Dendritic cell treated with granulocyte-macrophage colony-stimulating factor and Interleukin-4, amounts not matched to agents 40 ng/mL and 50 ng/mL, for 4 days (primary cell): ENCODE measurements around the gene TET3.

Experiments
- H3K27ac Mint-ChIP-seq: one replicate; pipeline ENCODE4 v1.8.0; 2022; ENCODE audit warnings: mild to moderate bottlenecking, mixed read lengths
- H3K27me3 Mint-ChIP-seq: one replicate; pipeline ENCODE4 v1.8.0; 2022; ENCODE audit warnings: mild to moderate bottlenecking, mixed read lengths
- H3K36me3 Mint-ChIP-seq: one replicate; pipeline ENCODE4 v1.8.0; 2022; ENCODE audit warnings: low read depth, mixed read lengths
- H3K4me1 Mint-ChIP-seq: one replicate; pipeline ENCODE4 v1.8.0; 2022; ENCODE audit warnings: low read depth, mixed read lengths
- H3K4me3 Mint-ChIP-seq: one replicate; pipeline ENCODE4 v1.8.0; 2022; ENCODE audit warnings: mild to moderate bottlenecking, moderate library complexity, mixed read lengths
- H3K9me3 Mint-ChIP-seq: one replicate; pipeline ENCODE4 v1.8.0; 2022; ENCODE audit warnings: mixed read lengths
- intact Hi-C: fragments of 100-400 bp; cut with micrococcal nuclease; formaldehyde crosslinking; loops from one replicate; pipeline ENCODE4 v1.15.0; 2022

TET3 gene

GRCh38 chr2:74009577-74009976 is 24.9 kb downstream of the TET3 start:
- peaks cover 81% of the 10 kb centered on the region for H3K4me1 Mint-ChIP-seq
- no peak overlapping the region for H3K4me3 Mint-ChIP-seq
- peaks cover 100% of the 10 kb centered on the region for H3K36me3 Mint-ChIP-seq
- H3K9me3 Mint-ChIP-seq, result no peaks in the 10 kb centered on the region
- H3K27me3 Mint-ChIP-seq, result no peaks in the 10 kb centered on the region
- intact Hi-C loops, result no loop called here
- no peak overlapping the region for H3K27ac Mint-ChIP-seq

DNA sequence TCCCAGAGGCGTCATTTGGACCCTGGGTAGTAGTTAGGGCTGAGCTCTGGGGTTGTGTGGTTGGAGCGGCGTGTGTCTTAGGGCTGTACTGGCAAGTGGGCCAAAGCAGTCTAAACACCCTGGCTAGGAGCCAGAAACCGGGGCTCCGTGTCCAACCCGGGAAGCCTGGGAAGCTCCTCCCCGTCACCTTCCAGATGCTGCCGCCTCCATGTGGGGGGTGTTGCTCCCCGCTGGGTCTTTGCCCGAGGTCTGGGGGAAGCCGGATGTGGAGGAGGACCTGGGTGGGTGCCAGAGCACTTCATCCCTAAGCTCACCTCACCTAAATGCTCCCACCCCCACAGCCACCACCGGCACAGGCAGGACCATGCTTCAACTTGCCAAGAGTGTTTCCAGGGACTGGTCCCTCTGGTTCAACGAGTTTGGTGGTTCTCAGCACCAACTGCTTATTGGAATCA is 25.4 kb downstream of the TET3 start:
- H3K4me1 Mint-ChIP-seq, result peaks cover 81% of the 10 kb centered on the region
- H3K27me3 Mint-ChIP-seq, result no peaks in the 10 kb centered on the region
- no peak overlapping the region for H3K4me3 Mint-ChIP-seq
- H3K27ac Mint-ChIP-seq, result no peak overlapping the region
- H3K9me3 Mint-ChIP-seq, result no peaks in the 10 kb centered on the region
- H3K36me3 Mint-ChIP-seq, result peaks cover 99% of the 10 kb centered on the region
- intact Hi-C loops, result no loop called here

GRCh38 chr2:74011246-74011645 is 26.5 kb downstream of the TET3 start:
- no peak overlapping the region for H3K27ac Mint-ChIP-seq
- H3K4me3 Mint-ChIP-seq, result no peak overlapping the region
- no peaks in the 10 kb centered on the region for H3K9me3 Mint-ChIP-seq
- H3K27me3 Mint-ChIP-seq, result no peaks in the 10 kb centered on the region
- intact Hi-C loops, result no loop called here
- H3K36me3 Mint-ChIP-seq, result peaks cover 88% of the 10 kb centered on the region
- peaks cover 70% of the 10 kb centered on the region for H3K4me1 Mint-ChIP-seq

DNA sequence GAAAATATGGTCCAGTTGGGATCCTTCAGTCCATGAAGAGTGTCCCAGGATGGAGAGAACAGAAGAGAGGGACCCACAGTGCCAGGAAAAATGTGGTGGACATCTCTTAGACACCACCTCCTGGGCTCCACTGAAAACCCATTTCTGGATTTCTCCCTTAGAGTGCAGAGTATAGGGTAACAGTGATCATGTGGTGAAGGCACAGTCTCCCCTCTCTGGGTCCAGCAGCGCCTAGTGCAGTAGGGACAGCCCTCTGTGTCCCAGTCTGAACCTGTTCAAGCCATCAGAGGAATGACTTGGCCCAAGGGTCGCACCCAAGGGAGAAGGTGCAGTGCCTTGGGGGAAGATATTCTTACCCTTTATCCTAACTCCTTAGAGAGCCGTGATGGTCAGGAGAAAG is 30.1 kb downstream of the TET3 start:
- no peak overlapping the region for H3K4me3 Mint-ChIP-seq
- H3K27me3 Mint-ChIP-seq, result no peaks in the 10 kb centered on the region
- H3K36me3 Mint-ChIP-seq, result peaks cover 77% of the 10 kb centered on the region
- intact Hi-C loops, result no loop called here
- no peaks in the 10 kb centered on the region for H3K9me3 Mint-ChIP-seq
- no peak overlapping the region for H3K27ac Mint-ChIP-seq
- H3K4me1 Mint-ChIP-seq, result peaks cover 60% of the 10 kb centered on the region

GRCh38 chr2:74017223-74017622 is 32.5 kb downstream of the TET3 start:
- H3K4me1 Mint-ChIP-seq, result peaks cover 72% of the 10 kb centered on the region
- no peaks in the 10 kb centered on the region for H3K27me3 Mint-ChIP-seq
- intact Hi-C loops, result no loop called here
- no peak overlapping the region for H3K27ac Mint-ChIP-seq
- peaks cover 74% of the 10 kb centered on the region for H3K36me3 Mint-ChIP-seq
- H3K4me3 Mint-ChIP-seq, result no peak overlapping the region
- H3K9me3 Mint-ChIP-seq, result no peaks in the 10 kb centered on the region

- H3K4me3 Mint-ChIP-seq, result no peak overlapping the region
- peaks cover 62% of the 10 kb centered on the region for H3K36me3 Mint-ChIP-seq
- H3K4me1 Mint-ChIP-seq, result peaks cover 78% of the 10 kb centered on the region
- intact Hi-C loops, result no loop called here
- H3K27me3 Mint-ChIP-seq, result no peaks in the 10 kb centered on the region
- H3K27ac Mint-ChIP-seq, result peak overlapping the region; percentile 63
- no peaks in the 10 kb centered on the region for H3K9me3 Mint-ChIP-seq
Measured at GRCh38 chr2:74019516-74019915, 34.8 kb downstream of the TET3 start.

DNA sequence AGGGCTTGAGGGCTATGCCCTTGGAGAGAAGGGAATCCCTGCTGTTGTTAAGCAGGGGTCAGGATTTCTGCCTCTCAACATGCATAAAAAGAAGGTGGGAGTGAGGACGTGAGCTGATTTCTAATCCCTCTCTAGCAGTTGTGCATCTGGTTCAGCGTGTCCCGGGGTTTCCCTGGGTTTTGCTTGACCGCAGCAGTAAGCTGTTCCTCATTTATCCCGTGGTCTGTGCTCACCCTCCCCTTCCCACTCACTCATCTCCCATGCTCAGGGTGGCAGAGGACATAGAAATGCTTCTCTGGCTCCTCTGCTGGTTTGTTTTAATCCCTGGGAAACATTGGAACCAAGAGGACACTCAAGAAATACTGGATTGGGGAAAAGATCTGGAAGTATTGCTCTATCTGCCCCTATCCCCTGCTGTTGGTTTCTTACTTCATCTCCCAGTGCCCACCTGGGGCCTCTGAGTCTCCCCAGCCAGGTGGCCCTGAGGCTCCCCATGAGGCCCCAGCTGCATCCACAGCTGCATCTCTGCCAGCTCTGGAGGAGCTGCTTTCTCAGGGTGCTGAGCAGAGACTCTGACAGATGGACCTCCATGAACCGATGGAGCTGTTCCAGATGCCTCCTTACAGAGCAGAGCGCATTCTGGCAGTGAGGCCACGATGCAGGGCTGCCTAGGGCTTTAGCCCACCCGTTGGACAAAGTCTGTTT is 36.1 kb downstream of the TET3 start:
- Mint-ChIP-seq H3K4me1 (peaks cover 82% of the 10 kb centered on the region), H3K36me3 (peaks cover 58% of the 10 kb centered on the region), H3K4me3 (peak overlapping the region; percentile 44), H3K27me3 (no peaks in the 10 kb centered on the region), H3K27ac (peak overlapping the region; percentile 63), H3K9me3 (no peaks in the 10 kb centered on the region)
- intact Hi-C loops, result no loop called here

- Mint-ChIP-seq H3K36me3 (peaks cover 58% of the 10 kb centered on the region), H3K4me3 (peak overlapping the region; percentile 44), H3K27me3 (no peaks in the 10 kb centered on the region), H3K4me1 (peaks cover 86% of the 10 kb centered on the region), H3K9me3 (no peaks in the 10 kb centered on the region), H3K27ac (peak overlapping the region; percentile 63)
- intact Hi-C loops, result no loop called here
Measured at GRCh38 chr2:74021407-74021755, 36.7 kb downstream of the TET3 start.

DNA sequence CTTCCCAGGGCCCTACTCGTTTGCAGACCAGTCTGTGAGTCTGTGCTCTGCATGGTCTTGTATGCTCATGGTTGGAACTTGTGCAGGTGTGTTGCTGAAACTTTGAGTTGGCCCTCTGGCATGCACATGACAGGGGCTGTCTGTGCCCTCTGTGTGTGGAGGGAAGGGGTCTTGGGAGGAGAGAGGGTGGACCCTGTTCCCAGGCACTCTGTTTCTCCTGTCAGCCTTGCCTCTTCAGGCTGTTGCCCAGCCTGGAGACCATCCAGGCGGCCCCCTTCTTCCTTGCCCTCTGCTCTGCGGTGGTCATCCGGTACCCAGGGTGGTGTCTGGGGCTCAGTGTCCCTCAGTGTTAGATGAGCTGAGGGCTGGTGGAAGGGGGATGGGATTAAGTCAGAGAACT is 39.5 kb downstream of the TET3 start:
- peaks cover 39% of the 10 kb centered on the region for H3K36me3 Mint-ChIP-seq
- no peaks in the 10 kb centered on the region for H3K9me3 Mint-ChIP-seq
- intact Hi-C loops, result no loop called here
- H3K4me3 Mint-ChIP-seq, result no peak overlapping the region
- H3K27me3 Mint-ChIP-seq, result no peaks in the 10 kb centered on the region
- H3K4me1 Mint-ChIP-seq, result peaks cover 79% of the 10 kb centered on the region
- H3K27ac Mint-ChIP-seq, result peak overlapping the region; percentile 67

DNA sequence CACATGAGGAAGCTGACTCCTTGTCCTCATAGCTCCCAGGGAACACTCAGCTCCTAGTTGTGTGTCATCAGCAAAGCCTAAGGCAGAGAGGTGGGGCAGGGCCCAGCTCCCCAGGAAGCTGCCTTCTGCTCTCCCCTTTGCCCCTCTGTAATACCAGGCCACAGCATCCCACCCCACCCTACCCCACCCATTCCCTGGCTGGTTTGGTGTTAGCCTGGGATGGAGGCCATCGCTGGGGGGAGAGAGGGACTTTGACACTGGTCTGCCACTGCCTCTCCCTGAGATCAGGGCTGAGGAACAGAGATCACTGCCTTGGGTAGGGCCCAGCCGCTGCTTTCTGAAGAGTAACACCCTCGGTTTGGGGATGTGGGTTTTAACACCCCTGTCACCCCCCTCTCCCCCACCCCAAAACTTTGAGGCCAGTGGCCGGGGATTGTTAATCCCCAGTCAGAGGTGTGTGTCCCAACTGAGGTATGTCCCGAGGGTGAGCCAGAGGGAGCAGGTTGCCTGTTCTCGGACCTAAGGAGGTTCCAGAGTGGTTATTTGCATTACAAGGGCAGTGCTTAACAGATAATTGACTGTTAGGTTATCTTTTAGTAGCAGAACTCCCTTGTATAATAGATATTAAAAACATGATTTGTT is 41.4 kb downstream of the TET3 start:
- peak overlapping the region; percentile 2 for H3K4me3 Mint-ChIP-seq
- intact Hi-C loops, result loop anchor here (2.0 to 5.0 kb wide), 2 partner anchors 41 to 51 kb away; partner anchors contain the start of gene TET3
- peaks cover 76% of the 10 kb centered on the region for H3K4me1 Mint-ChIP-seq
- H3K36me3 Mint-ChIP-seq, result peaks cover 30% of the 10 kb centered on the region
- H3K9me3 Mint-ChIP-seq, result no peaks in the 10 kb centered on the region
- H3K27me3 Mint-ChIP-seq, result no peaks in the 10 kb centered on the region
- H3K27ac Mint-ChIP-seq, result peak overlapping the region; percentile 87

- H3K9me3 Mint-ChIP-seq, result no peaks in the 10 kb centered on the region
- peak overlapping the region; percentile 87 for H3K27ac Mint-ChIP-seq
- H3K27me3 Mint-ChIP-seq, result no peaks in the 10 kb centered on the region
- intact Hi-C loops, result loop anchor here (2.0 to 5.0 kb wide), 2 partner anchors 42 to 51 kb away; partner anchors contain the start of gene TET3
- peak overlapping the region; percentile 61 for H3K4me3 Mint-ChIP-seq
- H3K4me1 Mint-ChIP-seq, result peaks cover 76% of the 10 kb centered on the region
- H3K36me3 Mint-ChIP-seq, result peaks cover 25% of the 10 kb centered on the region
Measured at GRCh38 chr2:74026687-74027241, 42.1 kb downstream of the TET3 start.

- Mint-ChIP-seq H3K27ac (peak overlapping the region; percentile 87), H3K27me3 (no peaks in the 10 kb centered on the region), H3K36me3 (peaks cover 25% of the 10 kb centered on the region), H3K4me1 (peaks cover 77% of the 10 kb centered on the region), H3K4me3 (no peak overlapping the region), H3K9me3 (no peaks in the 10 kb centered on the region)
- intact Hi-C loops, result loop anchor here (2.0 to 5.0 kb wide), 2 partner anchors 43 to 50 kb away; partner anchors contain the start of gene TET3
Measured at GRCh38 chr2:74027496-74027895, 42.8 kb downstream of the TET3 start.

GRCh38 chr2:74028290-74028689 is 43.6 kb downstream of the TET3 start:
- H3K36me3 Mint-ChIP-seq, result peaks cover 25% of the 10 kb centered on the region
- no peaks in the 10 kb centered on the region for H3K9me3 Mint-ChIP-seq
- intact Hi-C loops, result loop anchor here (5.0 kb wide), 1 partner anchor 49 kb away; no protein-coding TSS in a partner anchor
- no peak overlapping the region for H3K4me3 Mint-ChIP-seq
- no peaks in the 10 kb centered on the region for H3K27me3 Mint-ChIP-seq
- no peak overlapping the region for H3K27ac Mint-ChIP-seq
- H3K4me1 Mint-ChIP-seq, result peaks cover 78% of the 10 kb centered on the region

- no peak overlapping the region for H3K4me3 Mint-ChIP-seq
- H3K4me1 Mint-ChIP-seq, result peaks cover 75% of the 10 kb centered on the region
- H3K27ac Mint-ChIP-seq, result no peak overlapping the region
Measured at GRCh38 chr2:74028741-74029140, 44.0 kb downstream of the TET3 start.

More at GRCh38 chr2:74028741-74029140, 44.0 kb downstream of the TET3 start:
- no peaks in the 10 kb centered on the region for H3K9me3 Mint-ChIP-seq
- peaks cover 24% of the 10 kb centered on the region for H3K36me3 Mint-ChIP-seq
- no peaks in the 10 kb centered on the region for H3K27me3 Mint-ChIP-seq
- intact Hi-C loops, result loop anchor here (5.0 kb wide), 1 partner anchor 49 kb away; no protein-coding TSS in a partner anchor
